AG09319 (cell line): Measurements from ENCODE around the gene PTCH1.

Experiments used
- DNase-seq: peaks from one replicate; pipeline ENCODE4 v3.0.0-alpha.2; 2010; ENCODE audit warnings: low read depth; ENCODE audit errors: extremely low read depth
- CTCF ChIP-seq: IDR thresholded peaks from 2 replicates; pipeline ENCODE4 v1.5.1; 2011; ENCODE audit warnings: low read depth, mild to moderate bottlenecking, inconsistent platforms, low read length, moderate library complexity

Gene PTCH1

GRCh38 chr9:95511952-95512708 lies 4.6 kb downstream of the PTCH1 start:
- TF ChIP-seq CTCF = no peak
- DNase-seq = no peak

- no peak for DNase-seq
- TF ChIP-seq CTCF = no peak
Observed at GRCh38 chr9:95511616-95511931, 5.2 kb downstream of the PTCH1 start.

GRCh38 chr9:95510709-95511615 lies 5.8 kb downstream of the PTCH1 start:
- peak; percentile 93 for DNase-seq
- TF ChIP-seq CTCF = no peak

GRCh38 chr9:95509851-95510708 lies 6.7 kb downstream of the PTCH1 start:
- no peak for DNase-seq
- TF ChIP-seq CTCF = no peak

GRCh38 chr9:95508968-95509850 lies 7.6 kb downstream of the PTCH1 start:
- peak; percentile 83 for DNase-seq
- TF ChIP-seq CTCF = no peak

- TF ChIP-seq CTCF = no peak
- no peak for DNase-seq
Observed at GRCh38 chr9:95508242-95508967, 8.4 kb downstream of the PTCH1 start.
